GM12874 (cell line): ENCODE data around the gene RCBTB2.

ENCODE experiments used
- CTCF ChIP-seq: IDR thresholded peaks from 2 replicates; pipeline ENCODE4 v1.5.1; 2011; ENCODE audit warnings: low read depth, mild to moderate bottlenecking, control low read depth, low read length, moderate library complexity; ENCODE audit not compliant: insufficient read depth

Gene RCBTB2

DNA sequence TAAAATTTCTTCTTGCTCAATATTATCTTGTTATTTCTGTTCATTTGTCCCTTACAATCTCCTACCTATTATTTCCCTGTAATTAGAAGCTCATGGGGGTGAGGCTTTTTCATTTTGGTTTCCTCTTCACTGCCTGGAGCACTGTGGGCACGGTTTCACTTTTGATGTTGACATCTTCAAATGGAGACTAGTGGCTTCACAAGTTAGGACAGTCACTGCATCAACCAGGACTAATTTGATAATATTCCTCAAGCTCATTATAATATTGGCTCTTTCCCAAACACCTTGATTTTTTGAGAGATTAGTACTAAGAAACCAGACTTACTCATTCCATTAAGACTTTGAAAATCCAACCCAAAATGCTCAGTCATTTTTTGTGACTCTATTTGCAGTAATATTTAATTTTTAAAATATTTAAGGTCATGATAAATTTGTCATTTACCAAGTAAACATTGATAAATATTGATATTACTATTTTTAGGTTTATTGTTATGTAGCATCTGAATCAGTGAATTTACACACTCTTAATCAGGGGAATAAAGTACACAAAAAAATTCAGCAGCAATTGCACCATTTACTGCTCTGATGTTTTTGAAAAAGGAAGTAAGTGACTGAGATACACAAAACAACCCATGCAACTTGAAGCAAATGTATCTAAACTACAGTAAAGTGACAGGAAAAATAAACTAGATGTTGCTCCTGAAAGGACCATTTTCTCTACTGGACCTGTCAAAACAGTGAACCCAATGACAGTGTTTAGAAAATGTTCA, 28.8 kb upstream of the RCBTB2 start:
- TF ChIP-seq CTCF = no peak

- TF ChIP-seq CTCF = no peak
Measured at GRCh38 chr13:48560657-48561337, 27.9 kb upstream of the RCBTB2 start.

- TF ChIP-seq CTCF = no peak
Measured at GRCh38 chr13:48559638-48560320, 26.9 kb upstream of the RCBTB2 start.

DNA sequence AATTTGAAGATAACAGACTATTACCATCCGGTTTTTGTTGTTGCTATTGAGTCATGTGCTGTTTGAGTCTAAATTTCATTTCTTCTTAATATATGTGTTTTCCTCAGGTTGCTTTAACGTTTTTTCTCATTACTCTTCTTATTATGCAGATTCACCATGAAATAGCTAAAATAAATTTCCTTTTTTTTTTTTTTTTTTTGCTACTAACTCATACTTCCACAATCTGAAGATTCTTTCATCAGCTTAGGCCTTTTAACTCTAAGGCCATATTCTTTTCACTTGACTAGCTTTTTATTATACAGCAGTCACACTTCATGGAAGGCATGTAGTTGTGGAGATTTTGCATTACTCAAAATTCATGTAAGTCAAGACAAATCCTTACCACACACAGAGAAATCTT, 23.9 kb upstream of the RCBTB2 start:
- TF ChIP-seq CTCF = no peak

GRCh38 chr13:48555441-48555840, 22.6 kb upstream of the RCBTB2 start:
- TF ChIP-seq CTCF = no peak

- no peak for TF ChIP-seq CTCF
Measured at GRCh38 chr13:48551329-48551728, 18.4 kb upstream of the RCBTB2 start.

- no peak for TF ChIP-seq CTCF
Measured at GRCh38 chr13:48549658-48550057, 16.8 kb upstream of the RCBTB2 start.
